Endometrial microvascular endothelial cells (primary cell): ENCODE results near the gene TAF3. TPM values are rescaled to one million over a fixed set of nuclear protein-coding genes. Genes with fewer than 3 reads are reported as not detected.

ENCODE experiments used
- in situ Hi-C: cut with HindIII; loops from 2 replicates; pipeline ENCODE4 v1.10.0; 2017; ENCODE audit warnings: low sequenced_read_pairs, low pct_unique_long_range_greater_than_20kb; ENCODE audit errors: inconsistent ontology term
- total RNA-seq: library from RNA; depleted of rRNA; stranded (reverse); fragments of >200 nt; gene quantifications from one replicate; pipeline ENCODE4 v1.2.3, GENCODE V29; 2015; ENCODE audit errors: inconsistent ontology term

TAF3 gene
- total RNA-seq, 1 donor from 2014 or later, result 2.3 TPM

DNA sequence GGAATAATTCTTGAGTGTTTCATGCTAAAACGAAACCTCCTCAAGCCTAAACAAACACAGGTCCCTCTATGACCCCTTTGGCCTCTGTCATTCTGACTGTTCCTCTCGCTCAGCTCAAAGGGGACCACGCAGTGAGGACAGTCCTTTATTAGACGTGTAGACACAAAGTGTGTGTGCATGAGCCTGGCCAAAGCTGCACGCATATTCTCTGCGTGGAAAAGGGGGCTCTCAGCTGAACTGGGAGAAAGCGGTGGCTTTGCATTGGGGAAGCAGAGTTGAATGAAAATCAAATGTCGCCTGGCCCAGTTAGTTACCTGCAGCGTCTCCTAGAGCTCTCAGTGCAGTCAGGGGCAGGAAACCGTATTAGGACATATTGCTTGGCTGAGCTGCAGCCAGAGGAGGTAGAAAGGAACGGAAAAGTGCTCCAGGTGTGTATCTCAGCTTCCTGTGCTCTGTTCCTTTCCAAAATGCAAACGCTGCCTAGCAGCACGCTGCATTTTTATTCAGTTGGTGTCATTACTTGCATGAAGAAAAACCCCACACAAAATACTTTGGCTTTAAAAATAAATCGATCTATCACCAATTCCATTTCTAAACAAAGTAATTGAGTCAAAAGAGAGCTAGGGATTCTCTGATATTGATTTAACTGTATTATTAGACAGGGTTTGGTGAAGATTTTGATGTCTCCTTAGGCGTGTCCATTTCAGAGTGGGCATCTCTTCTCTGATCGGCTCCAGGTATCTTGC lies 241.1 kb downstream of the TAF3 start:
- in situ Hi-C loops, result no loop called here

DNA sequence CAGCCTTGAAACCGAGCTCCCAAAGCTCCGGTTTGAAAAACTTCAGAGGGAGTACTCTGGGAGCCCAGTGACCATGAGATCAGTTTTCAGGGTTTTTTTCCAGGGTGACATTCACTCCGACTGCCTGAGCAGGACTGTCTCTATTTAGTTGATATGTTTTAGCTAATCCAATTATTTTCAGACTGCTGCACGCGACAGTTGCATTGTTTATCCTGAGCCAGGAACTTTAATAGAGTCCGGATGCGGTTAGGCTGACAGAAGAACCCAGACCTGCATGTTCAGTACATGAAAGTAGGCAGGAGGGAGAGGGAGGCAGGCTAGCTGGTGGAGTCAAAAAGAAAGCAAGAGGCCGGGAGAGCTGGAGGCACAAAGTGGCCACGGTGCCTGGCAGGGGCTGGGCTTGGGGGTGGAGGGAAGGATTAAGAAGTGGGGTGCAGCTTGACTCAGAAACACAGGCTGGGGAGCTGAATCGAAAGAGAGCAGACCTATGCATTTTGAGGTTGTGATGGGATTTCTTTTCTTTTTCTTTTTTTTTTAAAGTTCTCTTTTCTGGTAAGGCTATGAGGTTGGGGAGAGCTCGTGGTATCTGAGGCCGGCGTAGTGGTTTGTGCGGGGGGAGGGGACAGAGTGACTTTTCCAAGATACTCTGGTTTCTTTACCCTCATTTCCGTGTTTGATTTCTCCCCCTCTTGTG lies 241.9 kb downstream of the TAF3 start:
- in situ Hi-C loops, result no loop called here

DNA sequence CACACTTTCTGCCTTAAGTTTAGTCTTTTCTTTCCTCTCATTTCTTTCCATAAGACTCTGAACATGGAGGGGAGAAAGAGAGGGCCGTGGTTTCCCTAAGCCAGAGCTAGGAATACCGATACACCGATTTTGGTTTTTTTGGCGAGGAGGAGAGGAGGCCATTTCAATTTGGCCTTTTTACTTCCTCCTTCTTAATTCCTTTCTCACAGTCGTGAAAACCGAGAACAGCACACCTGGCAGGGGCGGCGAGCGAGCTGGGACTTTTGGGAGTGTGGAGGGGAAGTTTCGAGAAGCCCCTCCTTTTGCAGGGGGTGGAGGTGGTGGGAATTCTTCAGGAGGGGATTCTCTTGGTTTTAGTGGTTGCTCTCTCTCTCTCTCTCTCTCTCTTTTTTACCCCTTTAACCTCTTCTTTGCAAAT lies 242.4 kb downstream of the TAF3 start:
- in situ Hi-C loops, result no loop called here

DNA sequence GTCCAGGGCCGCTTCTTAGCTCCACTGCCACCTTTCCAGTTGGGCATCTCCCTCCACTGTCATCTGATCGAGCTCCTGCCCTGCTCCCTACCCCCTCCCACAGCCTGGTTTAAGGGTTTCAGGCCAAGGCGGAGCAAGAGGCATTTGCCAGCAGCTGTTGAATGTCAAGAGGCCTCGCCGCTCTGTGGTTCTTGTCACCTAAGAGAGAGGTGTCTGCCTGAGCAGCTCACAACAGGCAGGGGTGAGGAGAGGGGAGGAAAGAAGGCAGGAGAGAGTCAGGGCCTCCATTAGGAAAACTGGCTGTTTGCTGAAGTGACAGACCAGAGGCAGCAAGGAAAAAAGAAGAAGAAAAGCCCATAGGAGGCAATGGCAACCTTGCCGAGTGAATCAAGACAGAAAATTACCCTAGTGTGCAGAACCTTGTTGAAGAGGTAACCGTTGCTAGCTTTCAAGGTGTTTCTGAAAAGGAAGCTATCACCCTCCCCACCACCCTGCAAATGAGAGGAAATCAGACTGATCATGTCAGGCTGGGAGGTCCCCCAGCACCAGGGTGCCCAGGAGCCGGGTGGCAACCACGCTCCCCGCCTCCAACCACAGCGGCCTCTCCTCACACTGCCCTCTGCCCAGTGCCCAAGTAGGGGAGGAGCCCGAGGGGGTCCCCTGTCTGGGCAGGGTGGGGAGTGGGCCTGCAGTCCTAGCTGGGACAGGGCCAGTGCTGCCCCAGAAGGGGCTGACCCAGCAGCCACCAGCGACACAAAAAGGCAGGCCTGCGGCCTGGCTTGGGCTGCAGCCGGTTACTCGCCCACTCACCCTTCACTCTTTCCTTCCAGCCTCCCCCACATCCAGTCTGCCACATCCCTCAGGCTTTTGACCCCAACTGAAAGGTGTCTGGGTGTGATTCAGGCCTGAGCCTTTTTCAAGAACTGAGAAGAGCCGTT lies 243.2 kb downstream of the TAF3 start:
- in situ Hi-C loops, result no loop called here

DNA sequence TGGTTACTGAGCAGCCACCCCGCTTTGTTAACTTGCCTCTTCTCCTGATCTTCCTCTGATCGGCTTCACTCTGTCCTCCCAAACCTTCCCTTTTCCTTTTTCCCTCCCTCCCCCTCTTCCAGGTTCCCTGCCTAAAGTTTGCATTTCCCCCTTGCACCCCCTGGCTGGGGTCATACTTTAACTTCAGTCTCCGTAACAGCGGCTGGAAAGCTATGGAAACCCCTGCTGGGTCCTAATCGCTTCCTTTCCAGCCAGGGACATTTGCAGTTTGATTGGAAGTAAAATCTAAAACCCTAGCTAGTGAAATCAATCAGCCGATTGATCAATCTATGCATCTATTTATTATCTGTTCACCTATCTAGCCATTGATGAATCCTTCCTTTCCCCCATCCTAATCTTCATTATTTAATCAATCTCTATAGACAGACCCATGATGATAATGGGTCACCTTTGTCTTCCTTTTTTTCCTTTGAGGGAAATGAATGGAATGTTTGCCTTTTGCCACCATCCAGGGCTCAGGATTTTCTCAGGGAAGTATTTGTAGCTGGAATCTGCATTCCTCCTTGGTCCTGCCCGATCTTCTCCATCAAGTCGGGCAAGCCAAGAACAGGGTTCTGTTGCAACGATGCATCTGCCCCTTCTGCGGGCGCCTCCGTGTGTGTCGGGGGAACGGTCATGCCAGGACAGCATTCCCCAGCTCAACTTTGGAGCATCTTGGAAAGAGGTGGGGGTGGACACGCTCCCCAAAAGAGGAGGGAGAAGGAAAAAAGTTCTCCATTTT lies 245.0 kb downstream of the TAF3 start:
- in situ Hi-C loops, result no loop called here

DNA sequence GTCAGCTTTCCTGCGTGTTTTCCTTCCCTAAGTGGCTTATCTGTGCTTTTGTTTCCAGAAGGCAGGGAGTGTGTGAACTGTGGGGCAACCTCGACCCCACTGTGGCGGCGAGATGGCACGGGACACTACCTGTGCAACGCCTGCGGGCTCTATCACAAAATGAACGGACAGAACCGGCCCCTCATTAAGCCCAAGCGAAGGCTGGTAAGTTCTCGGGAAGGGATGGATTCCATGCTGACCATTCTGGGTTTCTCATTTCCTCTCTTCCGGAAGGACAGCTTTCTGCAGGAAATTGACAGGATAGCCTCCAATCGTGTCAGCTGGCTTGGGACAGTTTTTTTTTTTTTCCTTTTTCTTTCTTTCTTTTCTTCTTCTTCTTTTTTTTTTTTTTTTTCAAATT lies 245.6 kb downstream of the TAF3 start:
- in situ Hi-C loops, result no loop called here

DNA sequence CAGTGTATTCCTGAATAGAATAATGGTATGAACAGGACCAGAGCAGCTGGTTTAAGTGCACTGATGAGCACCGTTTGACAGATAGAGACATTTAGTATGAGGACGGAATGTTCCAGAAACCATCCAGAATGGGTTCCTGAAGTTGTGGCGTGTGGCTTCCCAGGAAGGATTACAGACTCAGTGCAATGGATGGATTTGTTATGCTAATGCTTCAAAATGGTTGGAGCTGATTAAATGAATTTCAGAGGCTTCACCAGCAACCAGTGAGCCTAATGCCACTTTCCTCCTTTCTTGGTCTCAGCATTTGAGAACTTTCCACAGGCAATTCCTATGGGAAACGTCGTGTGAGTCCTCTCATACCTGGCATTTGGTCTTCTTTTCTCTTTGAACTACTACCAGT lies 246.1 kb downstream of the TAF3 start:
- in situ Hi-C loops, result no loop called here

DNA sequence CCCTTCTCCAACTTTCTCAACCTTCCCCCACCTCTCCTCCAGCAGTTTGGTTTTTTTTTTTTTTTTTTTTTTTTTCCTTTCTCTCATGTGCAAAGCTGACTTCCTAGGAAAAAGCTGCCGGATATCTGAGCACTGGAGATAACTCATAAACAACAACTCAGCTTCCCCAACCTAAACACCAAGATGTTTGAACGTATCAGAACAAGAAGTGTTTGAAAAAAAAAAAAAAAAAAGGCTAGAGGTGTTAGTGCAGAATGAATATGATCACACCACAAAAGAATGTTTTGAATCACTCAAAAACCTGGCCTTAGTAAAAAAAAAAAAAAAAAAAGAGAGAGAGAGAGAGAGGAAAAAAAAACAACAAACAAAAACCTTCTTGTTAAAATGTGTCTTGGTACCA lies 247.3 kb downstream of the TAF3 start:
- in situ Hi-C loops, result no loop called here

DNA sequence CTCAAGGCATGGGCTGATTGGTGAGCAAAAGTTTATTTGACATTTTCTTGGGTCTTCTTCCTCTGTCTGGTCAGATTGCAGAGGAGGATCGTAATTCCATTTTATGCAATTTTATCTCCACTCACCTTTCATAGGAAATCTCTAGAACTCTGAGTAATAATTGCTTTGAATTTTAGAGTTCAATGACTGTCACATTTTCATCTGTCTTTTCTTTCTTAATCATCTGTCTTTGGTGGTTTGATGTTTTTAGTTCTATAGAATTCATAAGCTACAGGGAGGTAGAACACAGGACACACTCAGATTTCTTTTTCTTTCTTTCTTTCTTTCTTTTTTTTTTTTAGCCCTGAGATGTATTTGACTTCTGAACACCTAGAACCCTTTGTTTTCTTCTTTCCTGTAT lies 247.8 kb downstream of the TAF3 start:
- in situ Hi-C loops, result no loop called here

Other genes with a start within 250 kb of the TAF3 start
- not detected for gene ITIH5, start 151.5 kb upstream of the TAF3 start, total RNA-seq
- gene ITIH2, start 115.2 kb upstream of the TAF3 start, total RNA-seq, result not detected
- gene KIN, start 30.5 kb upstream of the TAF3 start, total RNA-seq, result 3.3 TPM
- 515 TPM for gene ATP5F1C, start 30.3 kb upstream of the TAF3 start, total RNA-seq
- not detected for gene GATA3, start 236.2 kb downstream of the TAF3 start, total RNA-seq